ENCODE data around the gene ST8SIA5.

The ST8SIA5 gene

GRCh38 chr18:46639386-46639785 is 117.5 kb downstream of the ST8SIA5 start:
- DNase-seq (ENCODE audit: low read depth, low spot score): no peak
- no peak overlapping the region for H3K27ac ChIP-seq

GRCh38 chr18:46636040-46636630 is 120.7 kb downstream of the ST8SIA5 start:
- H3K27ac ChIP-seq: no peak overlapping the region
- DNase-seq (ENCODE audit: low read depth, low spot score): no peak

GRCh38 chr18:46632401-46633071 is 124.3 kb downstream of the ST8SIA5 start:
- H3K27ac ChIP-seq: no peak overlapping the region
- DNase-seq (ENCODE audit: low read depth, low spot score): peak; percentile 88

GRCh38 chr18:46630991-46631390 is 125.9 kb downstream of the ST8SIA5 start:
- no peak for DNase-seq (ENCODE audit: low read depth, low spot score)
- H3K27ac ChIP-seq: no peak overlapping the region

GRCh38 chr18:46630160-46630559 is 126.7 kb downstream of the ST8SIA5 start:
- peak; percentile 8 for DNase-seq (ENCODE audit: low read depth, low spot score)

GRCh38 chr18:46629361-46629760 is 127.5 kb downstream of the ST8SIA5 start:
- DNase-seq (ENCODE audit: low read depth, low spot score): no peak
- H3K27ac ChIP-seq: no peak overlapping the region

More at GRCh38 chr18:46630160-46630559, 126.7 kb downstream of the ST8SIA5 start:
- H3K27ac ChIP-seq: no peak overlapping the region

- no peak for DNase-seq (ENCODE audit: low read depth, low spot score)
- no peak overlapping the region for H3K27ac ChIP-seq
Observed at GRCh38 chr18:46628206-46628605, 128.6 kb downstream of the ST8SIA5 start.

GRCh38 chr18:46627136-46627535 is 129.7 kb downstream of the ST8SIA5 start:
- no peak overlapping the region for H3K27ac ChIP-seq
- no peak for DNase-seq (ENCODE audit: low read depth, low spot score)

GRCh38 chr18:46625069-46625468 is 131.8 kb downstream of the ST8SIA5 start:
- H3K27ac ChIP-seq: no peak overlapping the region
- DNase-seq (ENCODE audit: low read depth, low spot score): no peak

- no peak overlapping the region for H3K27ac ChIP-seq
- DNase-seq (ENCODE audit: low read depth, low spot score): no peak
Observed at GRCh38 chr18:46624127-46624526, 132.7 kb downstream of the ST8SIA5 start.

- no peak overlapping the region for H3K27ac ChIP-seq
- DNase-seq (ENCODE audit: low read depth, low spot score): no peak
Observed at GRCh38 chr18:46623541-46623940, 133.3 kb downstream of the ST8SIA5 start.

GRCh38 chr18:46622999-46623398 is 133.9 kb downstream of the ST8SIA5 start:
- no peak for DNase-seq (ENCODE audit: low read depth, low spot score)
- no peak overlapping the region for H3K27ac ChIP-seq

GRCh38 chr18:46622451-46622850 is 134.4 kb downstream of the ST8SIA5 start:
- H3K27ac ChIP-seq: no peak overlapping the region
- no peak for DNase-seq (ENCODE audit: low read depth, low spot score)

GRCh38 chr18:46621871-46622270 is 135.0 kb downstream of the ST8SIA5 start:
- no peak overlapping the region for H3K27ac ChIP-seq
- DNase-seq (ENCODE audit: low read depth, low spot score): no peak

- no peak for DNase-seq (ENCODE audit: low read depth, low spot score)
- H3K27ac ChIP-seq: no peak overlapping the region
Observed at GRCh38 chr18:46621111-46621766, 135.6 kb downstream of the ST8SIA5 start.

GRCh38 chr18:46619559-46619958 is 137.3 kb downstream of the ST8SIA5 start:
- no peak for DNase-seq (ENCODE audit: low read depth, low spot score)
- no peak overlapping the region for H3K27ac ChIP-seq

All from epithelial cell of prostate (primary cell).